Measurements from ENCODE around the gene LRRK2.
A peak's percentile ranks its signal among the peaks of the same experiment; 100 is the strongest.
"Not testable (repeated sequence)": the region's sequence is repeated elsewhere in the genome, so short reads cannot be mapped to it uniquely, and the experiment has no call there.

Gene LRRK2

DNA sequence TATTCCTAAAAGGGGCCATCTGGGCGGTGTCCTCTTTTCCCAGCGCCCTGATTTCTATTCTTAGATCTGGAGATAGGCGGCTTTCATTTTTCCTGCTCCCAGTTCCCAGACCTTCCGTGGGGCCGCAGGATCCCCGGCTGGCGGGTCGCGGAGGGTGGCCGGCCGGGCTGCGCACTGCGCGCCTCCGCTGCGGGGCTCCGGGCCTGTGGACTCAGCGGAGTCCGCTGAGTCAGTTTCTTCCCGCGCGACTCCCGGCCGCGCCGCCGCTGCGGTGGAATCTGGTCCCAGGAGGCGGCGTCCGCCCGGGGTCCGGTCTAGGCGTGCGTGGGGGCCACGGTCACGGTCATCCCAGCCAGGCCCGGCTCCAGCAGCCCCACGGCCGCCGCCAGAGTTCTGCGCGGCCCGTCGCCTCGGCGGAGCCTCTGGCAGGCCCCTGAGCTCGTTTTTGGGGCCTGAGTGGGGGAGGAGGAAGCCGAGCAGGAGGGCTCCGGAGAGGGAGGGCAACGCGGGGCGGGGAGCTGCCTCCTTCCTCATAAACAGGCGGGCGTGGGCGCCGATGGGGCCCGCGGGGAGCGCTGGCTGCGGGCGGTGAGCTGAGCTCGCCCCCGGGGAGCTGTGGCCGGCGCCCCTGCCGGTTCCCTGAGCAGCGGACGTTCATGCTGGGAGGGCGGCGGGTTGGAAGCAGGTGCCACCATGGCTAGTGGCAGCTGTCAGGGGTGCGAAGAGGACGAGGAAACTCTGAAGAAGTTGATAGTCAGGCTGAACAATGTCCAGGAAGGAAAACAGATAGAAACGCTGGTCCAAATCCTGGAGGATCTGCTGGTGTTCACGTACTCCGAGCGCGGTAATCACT, at the start of gene LRRK2:
LRRK2 (plus strand) TSS at position 559 of the 853 bp plus-strand sequence; CDS start at position 694, 135 bp downstream.
- DNase-seq (ENCODE audit: low read depth) = peak; percentile 37

DNA sequence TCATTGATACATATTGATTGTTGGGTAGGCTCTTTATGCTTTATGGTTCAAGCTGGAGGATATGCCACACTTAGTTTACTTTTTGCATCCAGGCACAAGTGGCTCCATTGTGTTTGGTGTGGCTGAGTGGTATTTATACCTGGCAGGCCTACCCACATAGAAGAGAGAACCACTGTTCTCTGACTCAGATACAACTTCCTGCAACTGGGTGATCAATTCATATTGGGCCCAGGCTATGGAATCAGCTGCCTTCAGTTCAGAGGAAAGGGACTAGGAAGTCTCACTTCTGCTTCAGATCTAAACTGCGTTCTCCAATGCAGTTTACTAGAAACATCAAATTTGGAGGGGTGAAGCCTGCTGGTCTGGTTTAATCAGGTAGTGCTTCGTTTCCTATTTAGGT, 49.8 kb upstream of the LRRK2 start:
- DNase-seq (ENCODE audit: low read depth) = no peak

- DNase-seq (ENCODE audit: low read depth) = no peak
These were observed 49.3 kb upstream of the LRRK2 start for GRCh38 chr12:40175489-40175888.

DNA sequence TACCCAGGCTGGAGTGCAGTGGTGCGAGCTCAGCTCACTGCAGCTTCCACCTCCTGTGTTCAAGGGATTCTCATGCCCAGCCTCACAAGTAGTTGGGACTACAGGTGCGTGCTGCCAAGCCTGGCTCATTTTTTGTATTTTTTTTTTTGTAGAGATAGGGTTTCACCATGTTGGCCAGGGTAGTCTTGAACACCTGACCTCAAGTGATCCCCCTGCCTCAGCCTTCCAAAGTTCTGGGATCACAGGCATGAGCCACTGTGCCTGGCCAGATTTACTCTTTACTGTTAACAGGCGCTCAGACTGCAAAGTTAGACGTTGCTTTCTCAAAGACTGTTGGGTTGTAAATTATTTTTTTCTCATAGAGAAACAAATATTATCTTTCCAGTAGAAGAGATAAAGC, 46.1 kb upstream of the LRRK2 start:
- no peak for DNase-seq (ENCODE audit: low read depth)

GRCh38 chr12:40181490-40181889, 43.3 kb upstream of the LRRK2 start:
- DNase-seq (ENCODE audit: low read depth) = no peak

- DNase-seq (ENCODE audit: low read depth) = no peak
These were observed 41.1 kb upstream of the LRRK2 start for GRCh38 chr12:40183715-40184114.

GRCh38 chr12:40184493-40185302, 40.1 kb upstream of the LRRK2 start:
- DNase-seq (ENCODE audit: low read depth) = no peak

GRCh38 chr12:40185303-40185693, 39.5 kb upstream of the LRRK2 start:
- DNase-seq (ENCODE audit: low read depth) = no peak

- DNase-seq (ENCODE audit: low read depth) = no peak
These were observed 36.1 kb upstream of the LRRK2 start for GRCh38 chr12:40188558-40189320.

DNA sequence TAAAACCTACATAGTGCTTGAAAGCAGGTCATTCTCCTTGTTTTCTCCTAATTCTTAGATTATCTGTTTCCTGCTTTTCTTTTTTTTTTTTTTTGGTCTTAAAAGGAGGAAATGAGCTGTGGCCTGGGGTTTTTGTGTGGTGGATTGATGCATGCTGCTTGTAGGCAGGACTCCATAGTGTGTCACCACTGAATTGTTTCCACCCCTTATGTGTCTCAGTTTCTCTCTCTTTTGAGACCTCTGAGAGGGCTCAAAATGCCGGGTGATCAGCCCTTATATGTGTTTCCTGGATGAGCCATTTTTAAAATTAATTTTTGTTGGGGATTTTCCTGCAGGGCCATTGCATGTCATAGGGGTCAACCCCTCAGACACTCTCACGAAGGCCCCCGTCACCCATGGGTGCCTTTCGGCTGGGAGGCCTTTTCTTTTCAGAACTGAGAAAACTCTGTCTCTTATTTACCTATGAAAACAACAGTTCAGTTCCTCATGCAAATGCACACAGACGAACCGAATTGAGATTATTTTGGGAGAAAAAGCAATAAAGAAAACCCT, 32.0 kb upstream of the LRRK2 start:
- DNase-seq (ENCODE audit: low read depth) = no peak

DNA sequence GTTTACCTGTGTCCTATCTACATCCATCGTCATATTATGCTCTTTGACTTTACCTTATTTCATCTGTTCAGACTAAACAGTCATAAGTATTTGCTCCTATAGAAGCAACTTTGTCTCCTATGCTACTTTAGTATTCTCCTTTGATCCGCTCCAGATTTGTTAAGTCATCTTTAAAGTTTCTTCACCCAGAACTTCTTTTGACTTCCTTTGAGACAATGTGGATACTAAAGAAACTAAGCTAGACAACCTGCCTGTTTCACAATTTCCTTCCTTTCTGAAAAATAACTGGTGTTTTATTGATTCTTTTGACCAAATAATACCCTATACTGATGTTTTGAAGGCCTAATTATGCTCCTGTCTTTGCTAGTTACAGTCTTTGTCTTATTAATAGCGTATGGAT, 30.0 kb upstream of the LRRK2 start:
- no peak for DNase-seq (ENCODE audit: low read depth)

DNA sequence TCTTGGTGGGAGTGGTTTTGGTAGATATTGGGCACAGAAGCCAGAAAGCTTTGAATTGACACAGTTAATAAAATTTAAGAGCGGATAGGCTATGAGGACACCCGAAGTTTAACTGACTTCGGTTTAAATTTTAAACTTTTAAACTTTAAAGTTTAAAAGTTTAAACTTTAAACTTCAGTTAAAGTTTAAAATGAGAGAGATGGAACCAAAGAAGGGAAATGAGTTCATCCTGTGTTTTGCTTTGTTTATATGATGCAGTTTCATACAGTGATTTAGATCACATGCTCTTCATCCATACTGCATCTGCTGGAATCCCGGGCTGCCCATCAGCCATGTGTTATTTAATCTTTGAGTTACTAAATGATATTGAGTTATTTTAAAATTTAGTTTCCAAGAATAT, 27.2 kb upstream of the LRRK2 start:
- DNase-seq (ENCODE audit: low read depth) = no peak

DNA sequence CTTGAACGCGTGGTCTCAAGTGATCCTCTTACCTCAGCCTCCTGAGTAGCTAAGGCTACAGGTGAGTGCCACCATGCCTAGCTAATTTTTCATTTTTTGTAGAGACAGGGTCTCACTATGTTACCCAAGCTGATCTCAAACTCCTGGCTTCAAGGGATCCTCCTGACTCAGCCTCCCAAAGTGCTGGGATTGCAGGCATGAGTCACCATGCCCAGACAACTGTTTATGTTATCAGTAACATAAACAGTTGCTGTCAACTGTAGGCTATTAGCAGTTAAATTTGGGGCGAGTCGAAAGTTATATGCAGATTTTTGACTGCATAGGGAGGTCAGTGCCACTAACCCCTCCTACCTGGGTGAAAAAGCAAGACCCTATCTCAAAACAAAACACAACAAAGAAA, 26.2 kb upstream of the LRRK2 start:
- DNase-seq (ENCODE audit: low read depth) = no peak

DNA sequence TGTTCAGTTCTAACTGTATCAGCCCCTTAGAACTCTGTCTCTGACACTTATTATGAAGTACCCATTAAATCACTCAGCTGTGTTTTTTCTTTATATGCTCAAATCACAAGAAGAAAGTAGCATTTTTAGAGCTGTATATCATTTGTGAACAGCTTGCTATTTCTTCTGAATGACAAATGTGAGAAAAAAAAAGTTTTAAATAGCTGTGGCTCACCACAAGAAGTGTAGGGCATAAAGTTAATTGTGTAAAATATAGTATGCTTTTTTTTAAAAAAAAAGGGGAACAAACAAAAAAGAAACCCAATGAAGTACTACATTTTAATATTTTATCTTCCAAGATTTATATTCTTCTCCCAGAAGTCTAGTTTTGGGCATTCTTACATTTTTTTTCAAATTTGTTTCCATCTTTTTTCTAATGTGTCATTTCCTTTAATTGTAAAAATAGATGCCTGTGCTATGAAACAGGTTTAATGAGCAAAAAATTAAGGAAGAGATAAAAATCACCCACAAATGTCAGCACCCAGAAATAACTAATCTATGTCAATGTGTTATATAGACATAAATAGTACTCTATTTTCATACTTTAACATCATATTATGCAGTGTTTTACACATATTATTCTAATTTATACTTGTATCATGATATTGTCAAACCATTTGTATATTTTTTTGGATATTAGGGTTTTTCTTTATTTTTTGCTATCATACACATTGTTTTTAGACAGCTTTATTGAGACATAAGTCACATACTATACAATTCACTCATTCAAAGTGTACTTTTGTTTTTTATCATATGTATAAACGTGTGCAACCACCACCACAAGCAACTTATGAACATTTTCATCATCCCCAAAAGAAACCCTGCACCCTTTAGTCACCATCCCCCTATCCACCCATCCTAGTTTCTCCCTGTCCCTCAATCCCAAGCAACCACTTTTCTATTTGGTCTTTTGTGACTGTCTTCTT, 22.4 kb upstream of the LRRK2 start:
- DNase-seq (ENCODE audit: low read depth) = no peak

- no peak for DNase-seq (ENCODE audit: low read depth)
These were observed 21.8 kb upstream of the LRRK2 start for GRCh38 chr12:40203060-40203430.

DNA sequence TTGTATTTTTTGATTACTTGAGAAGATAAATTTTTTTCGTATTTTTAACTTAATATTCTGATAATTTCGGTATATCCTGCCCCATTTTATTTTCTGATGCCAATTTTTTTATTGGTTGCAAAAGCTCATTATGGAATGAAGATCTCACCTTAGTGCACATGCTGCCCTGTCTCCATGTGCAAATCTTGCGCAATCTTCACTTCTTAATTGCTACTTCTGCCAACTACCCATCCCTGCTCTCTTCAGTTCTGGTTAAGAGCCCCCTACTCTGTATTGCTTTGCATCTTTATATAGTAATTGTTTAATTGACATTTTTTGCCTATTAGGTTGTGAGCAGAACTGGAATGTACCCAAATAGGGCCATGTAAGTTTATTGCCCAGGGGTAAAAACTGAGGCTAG, 20.5 kb upstream of the LRRK2 start:
- no peak for DNase-seq (ENCODE audit: low read depth)

DNA sequence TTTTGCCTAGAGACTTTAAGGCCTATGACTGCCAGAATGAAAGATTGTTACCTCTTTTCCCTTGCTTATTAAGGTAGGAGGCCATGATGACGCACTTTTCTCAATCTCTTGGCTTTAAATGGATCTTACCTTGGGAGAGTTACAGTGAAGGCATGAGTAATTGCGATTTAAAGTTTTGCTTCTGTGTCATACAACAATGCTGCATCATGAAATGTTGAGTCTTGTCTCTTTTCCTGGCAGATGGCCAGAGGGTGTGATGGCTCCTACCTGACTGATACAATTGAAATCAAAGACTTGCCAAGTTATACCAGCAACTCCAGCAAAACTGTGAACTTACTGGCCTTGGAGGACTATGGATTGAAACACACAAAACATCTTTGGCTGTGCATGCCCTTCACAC, 17.2 kb upstream of the LRRK2 start:
- DNase-seq (ENCODE audit: low read depth) = no peak

- no peak for DNase-seq (ENCODE audit: low read depth)
These were observed 15.9 kb upstream of the LRRK2 start for GRCh38 chr12:40208707-40209446.

- no peak for DNase-seq (ENCODE audit: low read depth)
These were observed 14.9 kb upstream of the LRRK2 start for GRCh38 chr12:40209886-40210285.

DNA sequence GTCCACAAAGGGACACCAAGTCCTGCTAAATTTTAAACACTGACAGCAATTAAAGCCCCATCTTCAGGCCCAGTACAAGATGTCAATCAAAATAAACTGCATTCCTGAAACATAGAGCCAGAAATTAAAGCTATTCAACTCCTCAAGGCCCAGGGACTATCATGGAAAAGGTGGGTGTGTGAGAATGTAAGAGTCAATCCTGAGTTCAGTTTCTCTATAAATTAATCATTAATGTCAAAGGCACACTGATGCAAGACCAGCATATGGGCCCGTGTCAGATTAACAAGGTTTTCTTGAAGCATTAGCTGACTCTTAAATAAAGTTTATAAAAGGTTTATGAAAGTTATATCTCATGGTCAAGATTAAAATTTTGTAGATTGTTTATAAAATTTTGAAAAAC, 13.6 kb upstream of the LRRK2 start:
- DNase-seq (ENCODE audit: low read depth) = not testable (repeated sequence)

All from stimulated activated CD8-positive, alpha-beta memory T cell treated with anti-CD3 and anti-CD28 coated beads, Interleukin-4, amount 100 ng/mL, for 24 hours (primary cell).